ENCODE data around the gene TSSK6. TPM values are rescaled to one million over a fixed set of nuclear protein-coding genes. Genes with fewer than 3 reads are reported as not detected.
"Not testable (repeated sequence)": the region's sequence is repeated elsewhere in the genome, so short reads cannot be mapped to it uniquely, and the experiment has no call there.

The TSSK6 gene
- total RNA-seq, 2 experiments from 2014 or later = 5.3 to 5.7 TPM

DNA sequence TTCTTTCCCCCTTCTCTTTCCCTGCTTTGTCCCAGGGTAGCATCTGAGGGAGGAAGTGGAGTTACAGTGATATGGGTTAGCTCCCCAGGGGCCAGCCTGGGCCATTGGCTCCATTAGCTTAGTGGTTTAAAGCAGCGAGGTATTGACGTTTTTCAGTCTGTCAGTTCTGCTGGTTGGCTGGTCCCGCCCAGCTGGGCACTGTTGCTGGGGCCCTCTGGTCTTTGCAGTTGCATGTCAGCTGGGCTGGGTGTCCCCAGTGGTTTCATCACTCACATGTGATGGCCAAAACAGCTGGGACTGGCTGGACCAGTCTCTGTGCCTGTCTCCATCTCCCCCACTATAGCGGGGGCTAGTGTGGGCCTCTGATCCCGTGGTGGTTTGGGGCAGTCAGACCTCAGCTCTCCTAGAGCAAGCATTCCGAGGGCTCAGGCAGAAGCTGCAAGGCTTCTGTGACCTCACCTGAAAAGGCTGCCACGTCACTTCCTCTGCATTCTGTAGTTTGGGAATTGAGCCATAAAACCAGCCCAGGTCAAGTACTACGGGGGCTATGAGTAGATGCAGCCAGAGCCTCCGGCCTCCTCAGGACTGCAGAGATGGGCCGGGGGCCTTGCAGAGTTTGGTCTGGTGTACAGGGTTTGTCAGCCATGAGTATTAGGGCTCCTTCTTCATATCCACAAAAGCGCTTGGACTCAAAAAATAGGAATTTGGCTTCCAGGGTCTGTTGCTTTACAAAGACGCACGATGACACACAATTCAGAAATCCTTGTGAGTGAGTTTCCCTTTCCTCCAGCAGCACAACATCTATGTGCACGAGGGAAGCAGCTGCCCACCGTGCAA, 30.0 kb downstream of the TSSK6 start:
- ChIA-PET POLR2A (interaction anchor here (1.1 to 1.6 kb wide), 2 partner anchors 10 to 25 kb away, joined by 3 to 4 read pairs; no protein-coding TSS in a partner anchor), CTCF (no interaction called here)
- H3K36me3 Mint-ChIP-seq (ENCODE audit: low read depth) = peaks cover 9% of the 10 kb centered on the region
- H3K9me3 Mint-ChIP-seq = no peaks in the 10 kb centered on the region
- H3K27ac Mint-ChIP-seq = peak overlapping the region; percentile 21
- DNase-seq = no peak
- H3K27me3 Mint-ChIP-seq = no peaks in the 10 kb centered on the region
- H3K4me3 Mint-ChIP-seq = no peak overlapping the region
- H3K4me1 Mint-ChIP-seq = peaks cover 46% of the 10 kb centered on the region

DNA sequence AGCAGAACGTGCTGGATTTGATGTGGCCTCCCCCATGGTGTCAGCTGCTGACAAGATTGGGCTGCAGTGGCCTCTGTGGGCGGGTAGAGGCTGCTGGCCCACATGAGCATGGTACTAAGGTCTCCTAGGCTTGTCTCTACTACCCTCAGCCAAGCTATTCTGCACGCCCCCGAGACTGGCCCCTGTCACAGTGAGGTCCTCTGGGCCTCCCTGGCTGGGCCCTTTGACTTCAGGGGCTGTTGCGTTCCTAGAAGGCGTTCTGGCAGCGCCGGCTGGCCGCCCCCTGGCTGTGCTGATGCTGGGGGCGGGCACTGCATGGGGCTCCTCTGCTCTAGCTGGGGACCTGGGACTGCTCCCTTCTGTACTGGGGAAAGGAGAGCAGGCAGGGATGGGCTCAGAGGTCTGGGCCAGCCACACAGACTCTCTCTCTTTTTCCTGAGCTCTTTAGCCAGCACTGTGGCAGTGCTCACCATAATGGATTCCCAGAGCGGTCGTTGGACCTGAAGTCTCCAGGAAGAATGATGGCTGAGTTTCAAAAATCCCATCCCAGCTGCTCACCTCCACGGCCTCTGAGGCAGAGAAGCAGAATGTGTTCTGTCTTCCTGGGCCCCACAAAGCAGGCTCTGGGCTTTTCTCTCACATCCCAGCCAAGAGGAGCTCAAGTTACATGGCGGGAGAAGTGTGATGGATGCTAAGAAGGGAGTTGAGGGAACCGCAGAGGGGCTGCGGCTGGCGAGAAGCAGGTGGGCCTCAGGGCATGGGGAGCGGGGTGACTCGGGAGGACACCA, 32.3 kb downstream of the TSSK6 start:
- Mint-ChIP-seq H3K27me3 (no peaks in the 10 kb centered on the region), H3K27ac (no peak overlapping the region), H3K36me3 (ENCODE audit: low read depth) (peaks cover 18% of the 10 kb centered on the region), H3K4me3 (no peak overlapping the region), H3K9me3 (no peaks in the 10 kb centered on the region), H3K4me1 (peaks cover 35% of the 10 kb centered on the region)
- no peak for DNase-seq
- POLR2A ChIA-PET = interaction anchor here (0.9 to 1.2 kb wide), 2 partner anchors 78 to 110 kb away, joined by 3 read pairs; partner anchors contain the start of gene GATAD2A
- CTCF ChIA-PET = no interaction called here

DNA sequence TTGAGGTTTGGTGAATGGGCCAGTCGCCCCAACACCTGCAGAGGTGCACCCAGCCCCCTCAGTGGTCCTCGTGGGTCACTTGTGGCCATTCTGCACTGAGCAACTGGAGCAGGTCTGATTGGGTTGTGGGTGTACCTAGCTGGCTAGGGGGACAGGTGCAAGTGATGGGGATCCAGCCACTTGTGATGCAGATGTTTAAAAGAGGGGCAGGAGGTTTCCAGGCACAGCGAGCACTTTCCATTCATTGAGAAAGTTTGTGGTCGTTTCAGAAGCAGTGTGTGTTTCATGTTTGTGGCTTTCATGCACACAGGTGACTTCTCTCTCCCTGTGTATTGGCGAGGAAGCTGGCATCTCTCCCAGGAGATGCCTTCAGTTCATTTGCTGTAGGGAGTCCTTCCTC, 34.7 kb downstream of the TSSK6 start:
- peaks cover 50% of the 10 kb centered on the region for H3K4me1 Mint-ChIP-seq
- POLR2A ChIA-PET = interaction anchor here (1.7 kb wide), 1 partner anchor 8 kb away, joined by 5 read pairs; no protein-coding TSS in a partner anchor
- no peak for DNase-seq
- CTCF ChIA-PET = no interaction called here
- no peak overlapping the region for H3K27ac Mint-ChIP-seq
- no peaks in the 10 kb centered on the region for H3K27me3 Mint-ChIP-seq
- H3K36me3 Mint-ChIP-seq (ENCODE audit: low read depth) = peaks cover 22% of the 10 kb centered on the region
- no peak overlapping the region for H3K4me3 Mint-ChIP-seq
- no peaks in the 10 kb centered on the region for H3K9me3 Mint-ChIP-seq

DNA sequence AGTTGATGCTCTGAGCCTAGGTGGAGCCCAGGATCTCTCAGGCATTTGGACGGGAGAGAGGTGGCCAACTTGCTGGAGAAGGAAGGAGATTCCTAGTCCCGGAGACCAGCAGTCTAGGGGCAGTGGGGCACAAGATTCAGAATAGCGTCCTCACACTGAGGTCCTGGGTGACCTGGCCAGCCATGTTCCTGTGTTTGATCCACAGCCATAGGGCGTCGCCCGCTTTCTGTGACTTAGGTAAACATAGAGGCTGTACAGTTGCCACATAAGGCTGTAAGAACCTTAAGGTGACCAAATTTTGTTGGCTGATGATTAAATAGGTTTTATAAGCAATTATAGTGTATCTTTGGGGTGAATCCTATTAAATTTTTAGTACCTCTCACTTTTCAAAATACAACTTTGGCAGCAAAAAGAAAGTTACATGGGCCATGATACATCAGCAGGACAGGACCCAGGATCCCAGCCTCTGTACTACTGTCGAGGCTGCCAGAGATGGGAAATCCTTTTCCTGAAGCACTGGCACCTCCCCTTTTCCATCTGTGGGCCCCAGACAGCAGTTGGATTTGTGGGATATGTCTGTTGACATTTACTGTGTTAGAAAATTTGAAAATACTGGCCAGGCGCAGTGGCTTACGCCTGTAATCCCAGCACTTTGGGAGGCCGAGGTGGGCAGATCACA, 37.5 kb downstream of the TSSK6 start:
- no peak for DNase-seq
- H3K4me3 Mint-ChIP-seq = no peak overlapping the region
- H3K4me1 Mint-ChIP-seq = peaks cover 70% of the 10 kb centered on the region
- ChIA-PET CTCF (interaction anchor here (1.2 to 1.5 kb wide), 2 partner anchors 10 to 11 kb away, joined by 4 read pairs; no protein-coding TSS in a partner anchor), POLR2A (interaction anchor here (1.8 to 3.2 kb wide), 2 partner anchors 18 kb away, joined by 6 to 30 read pairs; no protein-coding TSS in a partner anchor)
- H3K36me3 Mint-ChIP-seq (ENCODE audit: low read depth) = peaks cover 39% of the 10 kb centered on the region
- H3K27ac Mint-ChIP-seq = no peak overlapping the region
- H3K27me3 Mint-ChIP-seq = no peaks in the 10 kb centered on the region
- H3K9me3 Mint-ChIP-seq = no peaks in the 10 kb centered on the region

DNA sequence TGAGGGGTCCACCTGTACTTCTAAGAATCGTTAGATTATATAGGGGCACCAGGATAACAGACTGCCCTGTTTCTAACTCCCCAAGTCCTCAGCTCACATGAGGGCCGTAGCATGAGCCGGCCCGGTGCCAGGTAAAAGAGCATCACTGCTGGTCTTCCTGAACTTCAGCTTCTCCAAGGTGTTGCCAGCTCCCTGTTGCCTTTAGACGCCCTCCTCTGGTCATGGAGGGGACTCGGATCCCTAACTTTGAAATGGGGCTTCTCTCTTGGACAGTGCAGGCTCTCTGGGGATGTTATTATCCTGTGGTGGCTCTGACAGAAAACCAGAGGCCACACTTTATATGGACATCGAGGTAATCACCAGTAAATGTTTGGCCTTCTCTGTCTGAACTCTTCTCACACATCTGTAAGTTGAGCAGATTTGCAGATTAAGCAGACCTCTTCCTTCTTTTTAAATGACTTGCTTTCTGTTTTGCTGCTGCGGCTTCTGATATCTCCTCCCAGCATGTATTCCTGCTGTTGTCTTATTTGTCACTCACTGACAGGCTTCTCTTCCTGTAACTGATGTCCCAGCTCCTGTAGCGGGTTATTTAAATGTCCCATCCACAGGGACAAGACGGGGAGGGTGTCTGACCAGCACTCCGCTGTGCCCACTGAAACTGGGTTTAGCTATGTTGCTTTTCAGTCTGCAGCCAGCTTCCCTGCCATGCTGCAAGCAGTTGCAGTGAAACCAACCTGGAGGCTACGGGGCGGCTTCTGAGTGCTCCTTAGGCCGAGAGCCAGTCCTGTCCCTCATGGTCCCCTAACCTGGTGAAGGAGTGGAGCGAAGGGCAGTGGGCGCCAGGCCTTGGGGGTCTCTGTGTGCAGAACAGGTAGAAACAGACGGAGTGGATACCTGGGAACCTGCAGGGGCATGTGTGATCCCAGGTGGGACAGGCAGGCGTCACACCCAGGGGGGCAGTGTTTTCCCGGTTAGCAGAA, 39.2 kb downstream of the TSSK6 start:
- ChIA-PET POLR2A (interaction anchor here (0.5 to 3.2 kb wide), 10 partner anchors 10 to 111 kb away, joined by 3 to 30 read pairs (median 4); partner anchors contain the start of gene GATAD2A), CTCF (interaction anchor here (0.7 to 1.5 kb wide), 4 partner anchors 71 to 111 kb away, joined by 3 to 5 read pairs (median 4); no protein-coding TSS in a partner anchor)
- H3K36me3 Mint-ChIP-seq (ENCODE audit: low read depth) = peaks cover 47% of the 10 kb centered on the region
- H3K4me1 Mint-ChIP-seq = peaks cover 84% of the 10 kb centered on the region
- H3K4me3 Mint-ChIP-seq = no peak overlapping the region
- H3K27ac Mint-ChIP-seq = peak overlapping the region; percentile 84
- no peaks in the 10 kb centered on the region for H3K27me3 Mint-ChIP-seq
- no peaks in the 10 kb centered on the region for H3K9me3 Mint-ChIP-seq
- no peak for DNase-seq

DNA sequence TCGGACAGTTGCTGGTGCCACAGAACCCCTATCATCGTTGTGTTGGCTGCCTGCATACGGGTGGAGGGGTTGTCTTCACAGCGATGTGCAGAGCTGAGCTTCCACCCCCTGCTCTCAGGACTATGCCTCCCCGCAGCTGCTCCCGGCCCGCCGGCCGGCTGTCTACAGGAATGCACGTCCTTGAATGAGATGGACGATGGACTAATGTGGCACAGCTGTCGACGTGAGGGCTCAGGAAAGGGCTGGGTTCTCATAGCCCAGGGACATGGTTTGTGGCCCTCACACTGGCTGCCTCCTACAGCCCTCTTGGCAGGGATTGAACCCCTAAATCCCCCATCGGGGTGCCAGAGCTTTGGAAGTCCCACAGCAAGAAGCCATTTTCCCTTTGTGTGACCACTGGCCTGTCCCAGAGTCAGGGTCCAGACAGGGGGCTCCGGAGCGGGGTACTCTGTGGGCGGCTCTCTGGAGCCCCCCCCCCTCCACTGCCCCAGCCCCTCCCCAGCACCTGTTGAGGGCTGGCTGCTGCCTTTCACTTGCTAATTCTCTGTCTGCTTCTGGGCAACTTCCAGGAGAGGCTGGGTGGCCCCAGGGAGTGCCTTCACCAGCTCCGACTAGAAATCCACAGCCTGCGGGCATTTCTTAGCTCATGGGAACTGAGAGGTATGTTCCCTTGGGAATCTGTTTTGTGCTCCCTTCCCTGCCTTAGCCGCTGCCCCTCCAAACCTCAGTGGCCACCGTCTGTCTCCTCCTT, 40.2 kb downstream of the TSSK6 start:
- Mint-ChIP-seq H3K36me3 (ENCODE audit: low read depth) (peaks cover 49% of the 10 kb centered on the region), H3K4me3 (no peak overlapping the region), H3K4me1 (peaks cover 84% of the 10 kb centered on the region), H3K27me3 (no peaks in the 10 kb centered on the region), H3K27ac (peak overlapping the region; percentile 90), H3K9me3 (peaks cover 3% of the 10 kb centered on the region)
- ChIA-PET CTCF (interaction anchor here (0.7 to 1.5 kb wide), 2 partner anchors 108 to 110 kb away, joined by 4 to 5 read pairs; no protein-coding TSS in a partner anchor), POLR2A (interaction anchor here (0.9 to 3.2 kb wide), 8 partner anchors 11 to 110 kb away, joined by 3 to 30 read pairs (median 5); partner anchors contain the start of gene GATAD2A)
- no peak for DNase-seq

DNA sequence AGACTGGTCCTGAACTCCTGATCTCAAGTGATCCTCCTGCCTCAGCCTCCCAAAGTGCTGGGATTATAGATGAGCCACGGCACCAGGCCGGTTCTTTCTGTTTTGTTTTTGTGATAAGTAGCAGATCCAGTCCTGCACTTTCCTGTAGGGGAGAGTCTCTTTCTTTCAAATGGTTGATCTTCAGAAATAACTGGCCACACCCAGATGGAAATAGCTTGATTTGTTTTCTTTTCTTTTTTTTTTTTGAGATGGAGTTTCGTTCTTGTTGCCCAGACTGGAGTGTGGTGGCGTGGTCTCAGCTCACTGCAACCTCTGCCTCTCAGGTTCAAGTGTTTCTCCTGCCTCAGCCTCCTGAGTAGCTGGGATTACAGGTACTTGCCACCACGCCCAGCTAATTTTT, 43.2 kb downstream of the TSSK6 start:
- Mint-ChIP-seq H3K9me3 (peaks cover 21% of the 10 kb centered on the region), H3K4me3 (peak overlapping the region; percentile 26), H3K36me3 (ENCODE audit: low read depth) (peaks cover 61% of the 10 kb centered on the region), H3K27ac (peak overlapping the region; percentile 74), H3K4me1 (peaks cover 67% of the 10 kb centered on the region)
- H3K27me3 Mint-ChIP-seq, DNase-seq: not testable (repeated sequence)
- ChIA-PET POLR2A (interaction anchor here (1.2 to 1.4 kb wide), 4 partner anchors 12 to 26 kb away, joined by 3 to 8 read pairs (median 4); no protein-coding TSS in a partner anchor), CTCF (interaction anchor here (0.7 kb wide), 1 partner anchor 11 kb away, joined by 3 read pairs; no protein-coding TSS in a partner anchor)

DNA sequence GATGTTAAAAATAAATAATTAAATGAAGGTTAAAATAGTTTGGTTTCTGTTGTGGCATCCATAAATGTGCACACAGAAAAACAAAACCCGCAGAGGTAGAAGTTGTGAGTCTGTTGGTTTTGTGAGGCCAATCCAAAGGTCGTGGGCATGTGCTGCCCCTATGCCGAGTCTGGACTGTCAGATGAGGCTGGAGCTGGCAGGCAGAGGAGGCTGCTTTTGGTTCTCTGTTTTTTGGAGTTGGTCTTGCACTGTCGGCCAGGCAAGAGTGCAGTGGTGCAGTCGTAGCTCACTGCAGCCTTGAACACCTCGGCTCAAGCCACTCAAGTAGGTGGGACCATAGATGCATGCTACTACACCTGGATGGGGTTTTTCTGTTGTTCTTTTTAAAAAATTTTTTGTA, 43.7 kb downstream of the TSSK6 start:
- ChIA-PET CTCF (interaction anchor here (0.7 kb wide), 1 partner anchor 10 kb away, joined by 3 read pairs; no protein-coding TSS in a partner anchor), POLR2A (interaction anchor here (1.2 to 1.9 kb wide), 4 partner anchors 12 to 26 kb away, joined by 3 to 8 read pairs (median 6); no protein-coding TSS in a partner anchor)
- Mint-ChIP-seq H3K27ac (peak overlapping the region; percentile 74), H3K4me1 (peaks cover 63% of the 10 kb centered on the region), H3K9me3 (peaks cover 23% of the 10 kb centered on the region), H3K4me3 (peak overlapping the region; percentile 26), H3K27me3 (no peaks in the 10 kb centered on the region), H3K36me3 (ENCODE audit: low read depth) (peaks cover 65% of the 10 kb centered on the region)
- DNase-seq = no peak

DNA sequence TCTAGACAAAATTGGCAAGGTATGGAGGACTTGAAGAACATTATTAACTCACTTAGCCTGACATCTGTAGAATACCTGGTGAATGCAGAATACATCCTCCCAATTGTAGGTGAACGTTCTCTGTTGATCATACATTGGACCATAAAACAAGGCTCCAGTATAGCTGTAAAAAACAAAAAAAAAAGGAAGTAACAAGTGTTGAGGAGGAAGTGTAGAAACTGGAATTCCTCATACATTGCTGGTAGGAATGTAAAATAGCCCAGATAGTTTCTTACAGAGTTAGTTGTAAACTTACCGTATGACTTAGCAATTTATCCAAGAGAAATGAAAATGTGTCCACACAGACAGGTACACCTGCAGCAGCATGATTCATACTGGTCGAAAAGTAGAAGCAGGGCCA, 44.8 kb downstream of the TSSK6 start:
- DNase-seq = no peak
- Mint-ChIP-seq H3K36me3 (ENCODE audit: low read depth) (peaks cover 73% of the 10 kb centered on the region), H3K4me3 (no peak overlapping the region), H3K27me3 (no peaks in the 10 kb centered on the region), H3K9me3 (peaks cover 31% of the 10 kb centered on the region), H3K27ac (no peak overlapping the region), H3K4me1 (peaks cover 60% of the 10 kb centered on the region)
- ChIA-PET POLR2A (interaction anchor here (1.9 kb wide), 1 partner anchor 11 kb away, joined by 7 read pairs; no protein-coding TSS in a partner anchor), CTCF (interaction anchor here (0.6 to 0.8 kb wide), 3 partner anchors 19 to 989 kb away, joined by 3 to 4 read pairs (median 3); no protein-coding TSS in a partner anchor)

DNA sequence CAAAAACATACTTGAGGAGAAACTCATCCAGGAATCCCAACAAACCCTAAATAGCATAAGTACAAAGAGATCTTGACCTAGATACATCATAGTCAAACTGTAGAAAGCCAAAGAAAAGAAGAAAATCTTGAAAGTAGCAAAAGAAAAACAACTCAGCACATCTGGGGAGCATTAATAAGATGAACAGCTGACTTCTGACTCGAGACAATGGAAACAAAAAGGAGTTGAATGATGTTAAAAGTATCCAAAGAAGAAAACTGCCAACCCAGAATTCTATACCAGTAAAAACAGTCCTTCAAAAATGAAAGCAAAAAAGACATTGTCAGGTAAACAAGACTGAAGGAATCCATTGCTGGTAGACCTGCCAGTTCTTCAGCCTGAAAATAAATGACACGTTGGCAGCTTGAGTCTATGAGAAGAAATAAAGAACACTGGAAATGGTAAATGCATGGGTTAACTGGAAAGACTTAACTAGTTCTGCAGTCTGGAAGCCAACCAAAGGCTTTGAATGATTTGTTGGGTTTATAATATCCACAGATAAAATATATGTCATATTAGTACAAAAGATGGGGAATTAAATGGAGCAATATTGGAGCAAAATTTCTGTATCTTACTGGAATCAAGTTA, 46.8 kb downstream of the TSSK6 start:
- peaks cover 78% of the 10 kb centered on the region for H3K36me3 Mint-ChIP-seq (ENCODE audit: low read depth)
- H3K4me1 Mint-ChIP-seq = peaks cover 50% of the 10 kb centered on the region
- H3K27me3 Mint-ChIP-seq = no peaks in the 10 kb centered on the region
- H3K27ac Mint-ChIP-seq = no peak overlapping the region
- DNase-seq = no peak
- CTCF ChIA-PET = no interaction called here
- H3K4me3 Mint-ChIP-seq = no peak overlapping the region
- peaks cover 36% of the 10 kb centered on the region for H3K9me3 Mint-ChIP-seq
- POLR2A ChIA-PET = interaction anchor here (2.0 kb wide), 1 partner anchor 9 kb away, joined by 8 read pairs; no protein-coding TSS in a partner anchor

Measured in activated CD4-positive, alpha-beta memory T cell treated with anti-CD3 and anti-CD28 coated beads, Interleukin-2, amount 10 ng/mL, durations not matched to agents 7 days and 5 days (primary cell).